Urinary bladder (tissue), 4 donors: Measurements from ENCODE around the gene QTRT2. TPM values are rescaled to one million over a fixed set of nuclear protein-coding genes. Genes with fewer than 3 reads are reported as not detected.

ENCODE experiments used
- DNase-seq: peaks from one replicate; pipeline ENCODE4 v3.0.0-alpha.2; 2015; ENCODE audit errors: extremely low spot score
- H3K27ac ChIP-seq: one replicate; pipeline ENCODE4 v1.5.1; 2013; ENCODE audit warnings: low read depth, mild to moderate bottlenecking, moderate library complexity
- H3K36me3 ChIP-seq: one replicate; pipeline ENCODE4 v1.6.1; 2013; ENCODE audit warnings: mild to moderate bottlenecking, moderate library complexity; ENCODE audit not compliant: insufficient read depth
- H3K4me1 ChIP-seq: one replicate; pipeline ENCODE4 v1.6.1; 2013; ENCODE audit warnings: mild to moderate bottlenecking, moderate library complexity; ENCODE audit not compliant: insufficient read depth
- H3K4me3 ChIP-seq: one replicate; pipeline ENCODE4 v1.5.1; 2013; ENCODE audit warnings: low read depth, low read length
- WGBS: extraction: QIAGEN DNeasy Blood & Tissue Kit; methylation state at CpG from one replicate; pipeline ENCODE4 v1.1.7; 2013; 5-methylcytosine and 5-hydroxymethylcytosine counted together
- polyA plus RNA-seq: library from polyadenylated mRNA; stranded (reverse); fragments of 200-250 nt; gene quantifications from one replicate; pipeline ENCODE4 v1.2.3, GENCODE V29; 2013
- total RNA-seq: library from RNA; depleted of rRNA; stranded (reverse); fragments of >200 nt; gene quantifications from one replicate; pipeline ENCODE4 v1.2.3, GENCODE V29; 2014
- donor health status: healthy with polysubstance abuse.
- donor health status: healthy.

Gene QTRT2
- total RNA-seq, result 37.5 TPM
- polyA plus RNA-seq, result 9.9 TPM

DNA sequence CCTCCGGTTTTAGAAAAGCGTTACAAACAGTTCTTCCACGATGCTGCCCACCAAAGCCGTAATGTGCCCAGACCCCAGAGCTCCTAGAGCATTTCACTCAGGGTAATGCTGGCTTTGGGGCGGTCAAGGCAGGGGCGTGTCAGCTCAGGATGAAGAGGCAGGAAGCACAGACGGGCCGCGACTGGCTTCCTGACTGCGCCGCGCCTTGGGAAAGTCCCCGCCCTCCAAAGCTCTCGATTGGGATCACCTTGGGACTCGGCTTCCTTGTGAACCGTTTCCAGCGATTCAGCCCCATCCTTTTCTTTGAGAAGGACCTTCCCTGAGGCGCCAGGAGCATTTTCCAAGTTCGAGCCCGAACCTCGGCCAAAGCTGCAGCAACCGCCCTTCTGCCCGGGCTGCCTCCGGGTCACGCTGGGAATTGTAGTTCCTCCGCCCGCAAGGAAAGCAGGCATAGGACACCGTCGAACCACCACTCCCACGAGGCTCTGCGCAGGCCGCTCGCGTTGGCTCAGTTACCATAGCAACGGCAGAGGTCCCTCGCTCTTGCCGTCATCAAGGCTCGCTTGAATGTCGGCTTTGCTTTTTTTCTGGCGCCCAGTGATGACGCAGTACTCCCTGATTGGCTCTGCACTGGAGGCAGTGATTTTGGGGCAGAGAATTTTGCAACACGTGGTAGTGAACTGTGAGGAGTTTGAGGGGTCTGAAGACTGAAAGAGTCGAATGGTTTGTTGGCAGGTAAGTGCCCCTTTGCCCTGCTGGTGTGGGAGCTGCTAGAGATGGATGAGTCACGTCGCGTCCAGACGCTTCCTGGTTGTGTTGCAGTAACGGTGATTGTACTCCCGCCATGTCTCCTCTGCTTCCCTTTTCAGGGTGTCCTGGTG lies at the start of gene QTRT2, which contains the start of gene CCDC191:
TSS of gene QTRT2 (plus strand) at position 608 of the 881 bp plus-strand sequence. CDS start 8,521 bp downstream, outside the sequence.
TSS of gene CCDC191 (minus strand) at position 397 of the 881 bp plus-strand sequence. CDS start at position 337, 60 bp downstream.
- peak; percentile 98 for DNase-seq
- no peaks in the 10 kb centered on the region for H3K36me3 ChIP-seq
- H3K4me3 ChIP-seq, result peak within 1 kb of the TSS; percentile 66
- peaks cover 3% of the 10 kb centered on the region for H3K4me1 ChIP-seq
- WGBS, result under 1% methylated on average over 49 of the region's 49 CpGs
- H3K27ac ChIP-seq, result peak within 1 kb of the TSS; percentile 35

DNA sequence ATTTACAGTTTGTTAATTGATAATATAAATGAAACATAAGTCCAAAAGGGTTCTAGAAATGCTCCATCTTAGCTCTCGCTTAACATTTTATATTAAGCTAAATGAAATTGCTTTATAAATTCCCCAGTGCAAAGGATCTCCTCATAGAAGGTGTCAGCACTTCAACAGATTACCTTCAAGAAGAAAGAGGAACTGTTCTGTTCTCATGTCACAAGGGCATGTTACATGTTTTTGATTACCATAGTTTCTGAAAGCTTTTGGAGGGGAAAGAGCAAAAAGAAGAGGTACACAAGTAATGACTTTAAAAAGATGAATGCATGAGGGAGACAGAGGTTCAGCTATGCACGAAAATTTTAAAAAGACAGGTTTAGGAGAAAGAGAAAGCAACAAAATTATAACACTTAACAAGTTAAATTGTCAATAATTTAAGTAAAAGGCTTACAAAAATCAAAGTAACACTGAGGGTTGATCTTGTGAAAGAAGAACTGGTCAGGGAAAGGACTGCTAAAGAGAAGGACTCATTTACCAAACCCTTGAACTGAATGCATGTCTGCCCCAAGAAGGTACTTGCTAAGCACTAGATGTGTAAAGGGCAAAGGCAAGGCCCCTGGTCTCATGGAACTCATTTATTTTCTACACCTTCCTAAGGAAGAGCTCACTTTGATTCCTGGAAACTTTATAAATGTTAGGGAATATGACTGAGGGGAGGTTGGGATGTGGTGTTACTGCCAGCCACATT lies 45.3 kb upstream of the QTRT2 start:
- Histone ChIP-seq H3K36me3 (peaks cover 2% of the 10 kb centered on the region), H3K4me3 (no peak overlapping the region), H3K4me1 (no peaks in the 10 kb centered on the region), H3K27ac (no peak overlapping the region)
- WGBS, result 90% methylated on average over 2 of the region's 2 CpGs
- DNase-seq, result no peak

DNA sequence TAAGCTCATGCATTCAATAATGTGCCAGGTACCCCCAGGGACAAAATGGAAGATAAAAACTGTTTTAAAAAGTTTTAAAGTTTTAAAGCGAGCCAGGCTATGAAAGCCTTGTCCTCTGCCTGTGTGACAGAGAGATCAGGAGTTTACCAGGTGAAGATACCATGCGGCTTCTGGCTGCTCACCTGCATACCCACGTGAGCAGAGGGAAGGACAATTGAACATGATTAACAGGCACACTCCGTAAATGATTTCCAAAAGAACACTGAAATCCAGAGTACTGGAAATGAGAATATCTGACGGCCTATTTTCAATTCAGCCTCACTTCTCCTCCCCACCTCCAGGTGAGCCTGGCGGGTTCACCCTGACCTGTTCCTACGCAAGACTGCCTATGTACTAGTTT lies 42.3 kb upstream of the QTRT2 start:
- Histone ChIP-seq H3K4me3 (no peak overlapping the region), H3K27ac (no peak overlapping the region), H3K4me1 (no peaks in the 10 kb centered on the region), H3K36me3 (peaks cover 2% of the 10 kb centered on the region)
- no peak for DNase-seq
- 94% methylated on average over 7 of the region's 7 CpGs for WGBS

- Histone ChIP-seq H3K4me3 (no peak overlapping the region), H3K27ac (no peak overlapping the region), H3K4me1 (no peaks in the 10 kb centered on the region), H3K36me3 (no peaks in the 10 kb centered on the region)
- DNase-seq, result no peak
- WGBS, result 97% methylated on average over 2 of the region's 2 CpGs
Measured at GRCh38 chr3:114019486-114019885, 37.1 kb upstream of the QTRT2 start.

GRCh38 chr3:114020907-114021306 lies 35.6 kb upstream of the QTRT2 start:
- Histone ChIP-seq H3K36me3 (no peaks in the 10 kb centered on the region), H3K27ac (no peak overlapping the region), H3K4me3 (no peak overlapping the region), H3K4me1 (no peaks in the 10 kb centered on the region)
- no peak for DNase-seq
- WGBS, result 68% methylated on average over 2 of the region's 2 CpGs

DNA sequence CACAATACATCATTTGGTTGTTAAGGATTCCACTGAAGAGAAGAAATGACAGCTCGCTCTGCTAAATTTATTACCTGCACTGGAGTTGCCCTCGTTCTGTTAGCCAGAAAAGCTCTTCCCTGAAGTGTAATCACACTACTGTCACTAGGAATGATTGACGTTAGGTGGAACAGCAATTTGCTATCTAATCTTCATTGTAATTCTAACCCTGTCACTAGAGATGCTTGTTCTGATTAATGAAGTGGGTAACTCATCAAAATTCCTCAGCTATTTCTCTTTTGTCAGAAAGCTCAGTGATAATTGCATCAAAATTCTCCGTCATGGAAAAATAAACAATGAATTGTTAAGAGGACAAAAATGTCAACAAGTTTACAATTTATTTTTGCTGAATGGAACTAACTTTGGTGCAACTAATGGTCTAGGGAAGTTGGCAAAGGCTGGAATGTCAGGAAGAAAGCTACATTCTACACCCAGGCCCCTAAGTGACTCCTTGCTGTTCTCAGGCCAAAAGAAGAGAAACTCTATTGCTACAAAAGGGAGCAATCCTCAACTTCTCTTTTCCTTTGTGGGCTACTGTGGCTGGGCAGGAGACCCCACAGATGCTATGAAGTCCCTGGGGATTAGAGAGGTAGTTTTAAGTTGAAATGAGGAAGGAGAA lies 34.3 kb upstream of the QTRT2 start:
- no peaks in the 10 kb centered on the region for H3K4me1 ChIP-seq
- whole genome bisulfite sequencing, result 70% methylated on average over 4 of the region's 4 CpGs
- H3K4me3 ChIP-seq, result no peak overlapping the region
- DNase-seq, result no peak
- no peak overlapping the region for H3K27ac ChIP-seq
- no peaks in the 10 kb centered on the region for H3K36me3 ChIP-seq

- 90% methylated on average over 2 of the region's 2 CpGs for WGBS
- Histone ChIP-seq H3K27ac (no peak overlapping the region), H3K4me3 (no peak overlapping the region), H3K36me3 (no peaks in the 10 kb centered on the region), H3K4me1 (no peaks in the 10 kb centered on the region)
- DNase-seq, result no peak
Measured at GRCh38 chr3:114025451-114025850, 31.1 kb upstream of the QTRT2 start.

GRCh38 chr3:114026331-114026730 lies 30.2 kb upstream of the QTRT2 start:
- Histone ChIP-seq H3K4me1 (no peaks in the 10 kb centered on the region), H3K36me3 (peaks cover 2% of the 10 kb centered on the region), H3K27ac (no peak overlapping the region), H3K4me3 (no peak overlapping the region)
- no peak for DNase-seq
- 48% methylated on average over 2 of the region's 2 CpGs for WGBS

DNA sequence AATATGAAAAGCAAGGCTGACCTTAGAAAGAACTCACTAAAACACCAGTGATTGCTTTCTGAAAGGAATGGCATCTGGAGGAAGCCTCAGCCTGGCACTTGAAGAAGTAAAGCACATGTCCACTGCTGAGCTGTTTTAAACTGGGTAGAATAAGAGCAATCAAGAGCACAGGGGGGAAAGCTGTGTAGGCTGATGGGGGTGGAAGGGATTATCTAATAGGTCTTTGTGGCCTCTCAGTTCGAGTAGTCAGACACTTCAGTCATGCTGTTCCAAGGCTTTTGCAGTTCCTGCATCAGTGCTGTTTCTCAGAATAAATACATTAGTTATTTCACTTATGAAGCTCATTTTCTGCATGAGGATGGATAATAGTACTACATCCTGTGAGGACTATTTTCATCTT lies 22.8 kb upstream of the QTRT2 start:
- Histone ChIP-seq H3K4me3 (no peak overlapping the region), H3K4me1 (no peaks in the 10 kb centered on the region), H3K36me3 (peaks cover 2% of the 10 kb centered on the region), H3K27ac (no peak overlapping the region)
- 47% methylated on average over 1 of the region's 1 CpG for WGBS
- no peak for DNase-seq

DNA sequence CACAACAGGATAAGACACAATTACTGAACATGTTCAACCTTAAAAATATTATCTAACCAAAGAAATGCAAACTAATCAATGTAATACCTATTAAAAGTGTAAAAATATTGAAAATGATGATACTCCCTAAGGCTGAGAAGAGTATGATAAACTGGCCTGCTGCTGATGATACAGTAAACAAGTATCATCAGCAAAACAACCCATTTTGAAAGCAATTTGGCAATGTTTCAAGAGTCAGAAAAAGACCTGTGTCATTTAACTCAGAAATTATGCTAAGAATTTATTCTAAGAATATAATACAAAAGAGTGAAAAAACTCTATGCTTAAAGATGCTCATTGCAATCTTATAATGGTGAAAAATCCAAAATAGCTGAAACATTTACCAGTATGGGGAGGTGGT lies 22.3 kb upstream of the QTRT2 start:
- H3K27ac ChIP-seq, result no peak overlapping the region
- DNase-seq, result no peak
- H3K36me3 ChIP-seq, result peaks cover 2% of the 10 kb centered on the region
- H3K4me1 ChIP-seq, result no peaks in the 10 kb centered on the region
- no peak overlapping the region for H3K4me3 ChIP-seq

- H3K36me3 ChIP-seq, result peaks cover 2% of the 10 kb centered on the region
- H3K27ac ChIP-seq, result no peak overlapping the region
- 87% methylated on average over 5 of the region's 5 CpGs for WGBS
- no peak overlapping the region for H3K4me3 ChIP-seq
- no peak for DNase-seq
- H3K4me1 ChIP-seq, result no peaks in the 10 kb centered on the region
Measured at GRCh38 chr3:114034787-114035545, 21.6 kb upstream of the QTRT2 start.

- Histone ChIP-seq H3K27ac (no peak overlapping the region), H3K4me3 (no peak overlapping the region), H3K4me1 (no peaks in the 10 kb centered on the region), H3K36me3 (peaks cover 2% of the 10 kb centered on the region)
- DNase-seq, result no peak
- WGBS, result 95% methylated on average over 3 of the region's 3 CpGs
Measured at GRCh38 chr3:114035896-114036295, 20.6 kb upstream of the QTRT2 start.

- no peak overlapping the region for H3K4me3 ChIP-seq
- H3K4me1 ChIP-seq, result no peaks in the 10 kb centered on the region
- H3K27ac ChIP-seq, result no peak overlapping the region
- DNase-seq, result no peak
- no peaks in the 10 kb centered on the region for H3K36me3 ChIP-seq
Measured at GRCh38 chr3:114043205-114043604, 13.3 kb upstream of the QTRT2 start.
